Measurements from ENCODE around the gene CCDC6. TPM values are rescaled to one million over a fixed set of nuclear protein-coding genes. Genes with fewer than 3 reads are reported as not detected.

CCDC6 gene
- polyA plus RNA-seq, 2 of the 4 experiments (the other 2 are of a cell fraction): 21.4 to 43.5 TPM

- no peak overlapping the region for H3K4me3 ChIP-seq
- ATAC-seq: no peak
- H3K9me3 ChIP-seq: no peaks in the 10 kb centered on the region
- no peaks in the 10 kb centered on the region for H3K4me1 ChIP-seq
- H3K4me2 ChIP-seq: no peak overlapping the region
- POLR2A ChIA-PET: no interaction called here
- no peak for DNase-seq (ENCODE audit: low read depth in 1 of 2, low spot score in 1 of 2)
- CTCF ChIA-PET: no interaction called here
- no peak for FAIRE-seq
- H3K27ac ChIP-seq: no peak overlapping the region
- 92% methylated on average over 4 of the region's 4 CpGs for WGBS (ENCODE audit: missing lambda C conversion rate)
- no peak for TF ChIP-seq FOSB (CRISPR knock-in tag; IDR thresholded peaks at IDR 0.05)
- TF ChIP-seq CBX8 (IDR thresholded peaks at IDR 0.05): no peak
- TF ChIP-seq ELK1 (IDR thresholded peaks at IDR 0.05; ENCODE audit: low read depth, low read length): no peak
- no peak for TF ChIP-seq EP300 (IDR thresholded peaks at IDR 0.05)
- no peak for TF ChIP-seq MAFK (IDR thresholded peaks at IDR 0.05; ENCODE audit: partially characterized antibody)
- TF ChIP-seq ESRRA (IDR thresholded peaks at IDR 0.05; ENCODE audit: borderline replicate concordance, low read length): no peak
- TF ChIP-seq RNF2 (IDR thresholded peaks at IDR 0.05; ENCODE audit: borderline replicate concordance, low read depth): no peak
- no peak for TF ChIP-seq JUN (IDR thresholded peaks at IDR 0.05)
Measured at GRCh38 chr10:59870152-59870551, 36.2 kb downstream of the CCDC6 start.

- H3K27ac ChIP-seq: no peak overlapping the region
- POLR2A ChIA-PET: no interaction called here
Measured at GRCh38 chr10:59869594-59869940, 36.8 kb downstream of the CCDC6 start.

GRCh38 chr10:59868696-59869593 lies 37.4 kb downstream of the CCDC6 start:
- WGBS (ENCODE audit: missing lambda C conversion rate): 83% methylated on average over 6 of the region's 6 CpGs
- DNase-seq (ENCODE audit: low read depth in 1 of 2, low spot score in 1 of 2) (no peak), FAIRE-seq (no peak), ATAC-seq (no peak)
- ChIA-PET CTCF (interaction anchor here (0.9 kb wide), 1 partner anchor 20 kb away, joined by 4 read pairs; no protein-coding TSS in a partner anchor), POLR2A (no interaction called here)
- H3K27ac ChIP-seq: no peak overlapping the region
- no peak for TF ChIP-seq MAFK (IDR thresholded peaks at IDR 0.05; ENCODE audit: partially characterized antibody)
- TF ChIP-seq JUNB (IDR thresholded peaks at IDR 0.05): no peak
- no peak for TF ChIP-seq SREBF2 (IDR thresholded peaks at IDR 0.05)
- H3K4me2 ChIP-seq: no peak overlapping the region
- no peaks in the 10 kb centered on the region for H3K4me1 ChIP-seq
- H3K9me3 ChIP-seq: no peaks in the 10 kb centered on the region
- H3K4me3 ChIP-seq: no peak overlapping the region

More at GRCh38 chr10:59869594-59869940, 36.8 kb downstream of the CCDC6 start:
- DNase-seq (ENCODE audit: low read depth in 1 of 2, low spot score in 1 of 2) (no peak), FAIRE-seq (no peak), ATAC-seq (no peak)
- H3K4me3 ChIP-seq: no peak overlapping the region
- CTCF ChIA-PET: no interaction called here
- H3K9me3 ChIP-seq: no peaks in the 10 kb centered on the region
- H3K4me1 ChIP-seq: no peaks in the 10 kb centered on the region
- 92% methylated on average over 6 of the region's 6 CpGs for WGBS (ENCODE audit: missing lambda C conversion rate)
- no peak overlapping the region for H3K4me2 ChIP-seq
- no peak for TF ChIP-seq HEYL (CRISPR knock-in tag; IDR thresholded peaks at IDR 0.05)
- TF ChIP-seq TFCP2L1 (CRISPR knock-in tag; IDR thresholded peaks at IDR 0.05): no peak
- no peak for TF ChIP-seq HOXB5 (CRISPR knock-in tag; IDR thresholded peaks at IDR 0.05)
- no peak for TF ChIP-seq POLR2AphosphoS2 (conservative IDR thresholded peaks at IDR 0.05; ENCODE audit: low read length)
- no peak for TF ChIP-seq CBX8 (IDR thresholded peaks at IDR 0.05)
- TF ChIP-seq ZFP36 (IDR thresholded peaks at IDR 0.05; ENCODE audit: borderline replicate concordance, partially characterized antibody): no peak
- no peak for TF ChIP-seq RNF2 (IDR thresholded peaks at IDR 0.05; ENCODE audit: borderline replicate concordance, low read depth)
- no peak for TF ChIP-seq NR3C1 (IDR thresholded peaks at IDR 0.05)
- TF ChIP-seq USF2 (IDR thresholded peaks at IDR 0.05): no peak
- TF ChIP-seq PHF8 (IDR thresholded peaks at IDR 0.05; ENCODE audit: borderline replicate concordance, low read depth): no peak
- TF ChIP-seq SMC3 (IDR thresholded peaks at IDR 0.05): no peak
- no peak for TF ChIP-seq KDM5A (IDR thresholded peaks at IDR 0.05)

Data from A549 (cell line).